ENCODE measurements around the gene SIVA1.
"Not testable (repeated sequence)": the region's sequence is repeated elsewhere in the genome, so short reads cannot be mapped to it uniquely, and the experiment has no call there.

SIVA1 gene

GRCh38 chr14:104725772-104726548, 27.0 kb upstream of the SIVA1 start:
- no peak for DNase-seq (ENCODE audit: insufficient read length, low spot score)
- no peak for FAIRE-seq
- TF ChIP-seq CTCF (IDR thresholded peaks at IDR 0.05; ENCODE audit: insufficient read depth, missing control alignments), result no peak

- DNase-seq (ENCODE audit: insufficient read length, low spot score) (no peak), FAIRE-seq (no peak)
- no peak for TF ChIP-seq CTCF (IDR thresholded peaks at IDR 0.05; ENCODE audit: insufficient read depth, missing control alignments)
Measured at GRCh38 chr14:104726600-104727451, 26.1 kb upstream of the SIVA1 start.

- DNase-seq (ENCODE audit: insufficient read length, low spot score) (no peak), FAIRE-seq (no peak)
- TF ChIP-seq CTCF (IDR thresholded peaks at IDR 0.05; ENCODE audit: insufficient read depth, missing control alignments), result no peak
Measured at GRCh38 chr14:104728631-104729030, 24.3 kb upstream of the SIVA1 start.

GRCh38 chr14:104729176-104729834, 23.6 kb upstream of the SIVA1 start:
- FAIRE-seq; DNase-seq (ENCODE audit: insufficient read length, low spot score): not testable (repeated sequence)

GRCh38 chr14:104729835-104730181, 23.1 kb upstream of the SIVA1 start:
- FAIRE-seq (no peak), DNase-seq (ENCODE audit: insufficient read length, low spot score) (no peak)
- no peak for TF ChIP-seq CTCF (IDR thresholded peaks at IDR 0.05; ENCODE audit: insufficient read depth, missing control alignments)

- FAIRE-seq, result no peak
- no peak for TF ChIP-seq CTCF (IDR thresholded peaks at IDR 0.05; ENCODE audit: insufficient read depth, missing control alignments)
- no peak for DNase-seq (ENCODE audit: insufficient read length, low spot score)
Measured at GRCh38 chr14:104730487-104730886, 22.5 kb upstream of the SIVA1 start.
